ENCODE measurements around the gene CMPK2.
"Not testable (repeated sequence)": the region's sequence is repeated elsewhere in the genome, so short reads cannot be mapped to it uniquely, and the experiment has no call there.

Gene CMPK2

GRCh38 chr2:6879011-6879410 lies 13.3 kb upstream of the CMPK2 start:
- no peak for DNase-seq

- DNase-seq = no peak
Measured at GRCh38 chr2:6878549-6878948, 12.8 kb upstream of the CMPK2 start.

- no peak for DNase-seq
Measured at GRCh38 chr2:6877402-6878304, 11.9 kb upstream of the CMPK2 start, which contains the start of gene RSAD2. Gene RSAD2, plus strand, starts transcription at chr2:6877777. Its CDS starts 24 bp downstream, at chr2:6877801.

GRCh38 chr2:6876309-6876708 lies 10.6 kb upstream of the CMPK2 start:
- DNase-seq = no peak

GRCh38 chr2:6874032-6874431 lies 8.3 kb upstream of the CMPK2 start:
- no peak for DNase-seq

- DNase-seq = no peak
Measured at GRCh38 chr2:6872394-6872793, 6.7 kb upstream of the CMPK2 start.

- DNase-seq = no peak
Measured at GRCh38 chr2:6866982-6867381, 1.3 kb upstream of the CMPK2 start.

- DNase-seq = no peak
Measured at GRCh38 chr2:6866275-6866671, 566 bp upstream of the CMPK2 start.

- DNase-seq = peak; percentile 75
Measured at GRCh38 chr2:6864923-6865345, 773 bp downstream of the CMPK2 start.

- no peak for DNase-seq
Measured at GRCh38 chr2:6864231-6864754, 1.4 kb downstream of the CMPK2 start.

- peak; percentile 60 for DNase-seq
Measured at GRCh38 chr2:6863792-6864191, 1.9 kb downstream of the CMPK2 start.

GRCh38 chr2:6860296-6860695 lies 5.4 kb downstream of the CMPK2 start:
- DNase-seq = no peak

GRCh38 chr2:6858466-6859027 lies 7.2 kb downstream of the CMPK2 start:
- DNase-seq = not testable (repeated sequence)

- DNase-seq = no peak
Measured at GRCh38 chr2:6856548-6856920, 9.2 kb downstream of the CMPK2 start.

GRCh38 chr2:6855860-6856547 lies 9.7 kb downstream of the CMPK2 start:
- DNase-seq = no peak

- no peak for DNase-seq
Measured at GRCh38 chr2:6854416-6854815, 11.3 kb downstream of the CMPK2 start.

- DNase-seq = no peak
Measured at GRCh38 chr2:6852195-6852594, 13.5 kb downstream of the CMPK2 start.

- DNase-seq = no peak
Measured at GRCh38 chr2:6846967-6847681, 18.6 kb downstream of the CMPK2 start.

- DNase-seq = no peak
Measured at GRCh38 chr2:6846540-6846939, 19.2 kb downstream of the CMPK2 start.

- DNase-seq = no peak
Measured at GRCh38 chr2:6845903-6846302, 19.8 kb downstream of the CMPK2 start.

- DNase-seq = peak; percentile 32
Measured at GRCh38 chr2:6845312-6845711, 20.4 kb downstream of the CMPK2 start.

GRCh38 chr2:6841537-6842287 lies 24.0 kb downstream of the CMPK2 start:
- no peak for DNase-seq

Data from retina (tissue), 1 donor.